HEK293 (cell line): Measurements from ENCODE around the gene RNF43.
A peak's percentile ranks its signal among the peaks of the same experiment; 100 is the strongest.

Experiments used
- CTCF ChIA-PET: fragments of 350-600 bp; formaldehyde crosslinking; extraction: SDS; loops from one replicate; lab custom pipeline; 2021; ENCODE audit warnings: antibody characterized with exemption; lab: Yijun Ruan, JAX
- POLR2A ChIA-PET: fragments of 300-600 bp; formaldehyde crosslinking; extraction: SDS; loops from one replicate; lab custom pipeline; 2020; ENCODE audit warnings: antibody characterized with exemption, inconsistent platforms; lab: Yijun Ruan, JAX
- H3K27ac ChIP-seq: fragments of 200-500 bp; sonication (Bioruptor generic); 2 replicates; pipeline ENCODE4 v1.5.1; 2014; ENCODE audit warnings: low read depth, low read length, control low read depth, inconsistent platforms; ENCODE audit errors: extremely low read depth
- H3K36me3 ChIP-seq, 2 experiments: fragments of 200-500 bp in 1 of 2; sonication (Bioruptor generic) in 1 of 2; 1 replicate in 1 of 2; 2 replicates in 1 of 2; pipeline ENCODE4 v1.5.1; 2014 to 2017; ENCODE audit warnings: inconsistent platforms in 2 of 2, low read length in 2 of 2; ENCODE audit not compliant: control insufficient read depth in 2 of 2, insufficient read depth in 1 of 2
- H3K4me1 ChIP-seq: fragments of 200-500 bp; sonication (Bioruptor generic); 2 replicates; pipeline ENCODE4 v1.5.1; 2014; ENCODE audit warnings: mild to moderate bottlenecking, low read length, inconsistent platforms; ENCODE audit not compliant: control insufficient read depth, insufficient read depth
- H3K4me3 ChIP-seq: 2 replicates; pipeline ENCODE4 v1.5.1; 2011; ENCODE audit warnings: low read depth, mild to moderate bottlenecking, control low read depth, low read length, moderate library complexity
- H3K9me3 ChIP-seq: fragments of 200-500 bp; sonication (Bioruptor generic); 2 replicates; pipeline ENCODE4 v1.5.1; 2014; ENCODE audit warnings: low read depth, low read length, inconsistent platforms; ENCODE audit not compliant: control insufficient read depth, insufficient read depth
- CTCF ChIP-seq: fragments of 450-650 bp; formaldehyde crosslinking; IDR thresholded peaks from 2 replicates; pipeline ENCODE4 v1.5.1; 2016; ENCODE audit warnings: missing biosample characterization, missing genetic modification characterization
- IKZF3 ChIP-seq: fragments of 450-650 bp; IDR thresholded peaks from 2 replicates; pipeline ENCODE4 v1.5.0; 2018; ENCODE audit warnings: missing biosample characterization, mild to moderate bottlenecking, missing genetic modification characterization, moderate library complexity
- PATZ1 ChIP-seq: fragments of 450-650 bp; formaldehyde crosslinking; IDR thresholded peaks from 2 replicates; pipeline ENCODE4 v1.5.1; 2016; ENCODE audit warnings: missing biosample characterization, missing genetic modification characterization
- PRDM10 ChIP-seq: fragments of 450-650 bp; formaldehyde crosslinking; IDR thresholded peaks from 2 replicates; pipeline ENCODE4 v1.5.1; 2016; ENCODE audit warnings: missing biosample characterization, missing genetic modification characterization
- PRDM6 ChIP-seq: fragments of 450-650 bp; formaldehyde crosslinking; IDR thresholded peaks from 2 replicates; pipeline ENCODE4 v1.5.1; 2017; ENCODE audit warnings: missing biosample characterization, missing genetic modification characterization
- TRIM28 ChIP-seq: IDR thresholded peaks from 2 replicates; pipeline ENCODE4 v1.6.1; 2011; ENCODE audit warnings: low read length, control low read depth, borderline replicate concordance
- ZBTB20 ChIP-seq: fragments of 450-650 bp; formaldehyde crosslinking; IDR thresholded peaks from 2 replicates; pipeline ENCODE4 v1.5.1; 2016; ENCODE audit warnings: missing biosample characterization, missing genetic modification characterization
- ZBTB44 ChIP-seq: fragments of 450-650 bp; IDR thresholded peaks from 2 replicates; pipeline ENCODE4 v1.5.1; 2018; ENCODE audit warnings: missing biosample characterization, mild to moderate bottlenecking, missing genetic modification characterization
- ZNF10 ChIP-seq: fragments of 450-650 bp; formaldehyde crosslinking; IDR thresholded peaks from 2 replicates; pipeline ENCODE4 v1.5.1; 2017; ENCODE audit warnings: missing biosample characterization, missing genetic modification characterization
- ZNF112 ChIP-seq: fragments of 450-650 bp; formaldehyde crosslinking; IDR thresholded peaks from 2 replicates; pipeline ENCODE4 v1.5.0; 2017; ENCODE audit warnings: missing biosample characterization, missing genetic modification characterization
- ZNF2 ChIP-seq: fragments of 450-650 bp; formaldehyde crosslinking; IDR thresholded peaks from 2 replicates; pipeline ENCODE4 v1.5.1; 2016; ENCODE audit warnings: missing biosample characterization, missing genetic modification characterization
- ZNF335 ChIP-seq: fragments of 450-650 bp; formaldehyde crosslinking; conservative IDR thresholded peaks from 2 replicates; pipeline ENCODE4 v1.5.1; 2016; ENCODE audit warnings: missing biosample characterization, missing genetic modification characterization
- ZNF530 ChIP-seq: fragments of 450-650 bp; formaldehyde crosslinking; IDR thresholded peaks from 2 replicates; pipeline ENCODE4 v1.5.1; 2016; ENCODE audit warnings: low read depth, missing biosample characterization, missing genetic modification characterization
- ZNF600 ChIP-seq: fragments of 450-650 bp; formaldehyde crosslinking; IDR thresholded peaks from 2 replicates; pipeline ENCODE4 v1.5.1; 2016; ENCODE audit warnings: missing biosample characterization, missing genetic modification characterization
- ZNF626 ChIP-seq: fragments of 450-650 bp; sonication (Bioruptor Pico); formaldehyde crosslinking; IDR thresholded peaks from 2 replicates; pipeline ENCODE4 v1.5.1; 2018; ENCODE audit warnings: missing biosample characterization, missing genetic modification characterization, inconsistent platforms
- ZNF707 ChIP-seq: fragments of 450-650 bp; formaldehyde crosslinking; IDR thresholded peaks from 2 replicates; pipeline ENCODE4 v1.5.1; 2016; ENCODE audit warnings: missing biosample characterization, missing genetic modification characterization
- ZSCAN5A ChIP-seq: fragments of 450-650 bp; formaldehyde crosslinking; IDR thresholded peaks from 2 replicates; pipeline ENCODE4 v1.5.1; 2016; ENCODE audit warnings: missing biosample characterization, missing genetic modification characterization

RNF43 gene

GRCh38 chr17:58416396-58416795 lies 938 bp downstream of the RNF43 start:
- CTCF ChIA-PET: interaction anchor here (0.5 to 5.7 kb wide), 12 partner anchors 8 to 112 kb away, joined by 3 to 100 read pairs (median 4); partner anchors contain the start of gene SUPT4H1
- Histone ChIP-seq H3K4me3 (peak overlapping the region; percentile 52), H3K27ac (peak overlapping the region; percentile 89), H3K9me3 (no peaks in the 10 kb centered on the region), H3K36me3 (no peaks in the 10 kb centered on the region), H3K4me1 (peaks cover 21% of the 10 kb centered on the region)
- peak; percentile 50; the same call in 1 of the 2 replicates for TF ChIP-seq PRDM10
- TF ChIP-seq ZNF626 (tag by site-specific recombination): no peak
- peak; percentile 85 for TF ChIP-seq PRDM6 (tag by site-specific recombination)
- TF ChIP-seq IKZF3 (tag by site-specific recombination): peak; percentile 63; the same call in 1 of the 2 replicates
- POLR2A ChIA-PET: interaction anchor here (0.9 to 5.4 kb wide), 12 partner anchors 10 to 690 kb away, joined by 3 to 130 read pairs (median 6); partner anchors contain the start of genes MTMR4, SRSF1, SUPT4H1 and TRIM37

GRCh38 chr17:58415371-58416055 lies 1.8 kb downstream of the RNF43 start:
- Histone ChIP-seq H3K27ac (peak overlapping the region; percentile 89), H3K4me3 (peak overlapping the region; percentile 52), H3K9me3 (no peaks in the 10 kb centered on the region), H3K36me3 (no peaks in the 10 kb centered on the region), H3K4me1 (peaks cover 28% of the 10 kb centered on the region)
- POLR2A ChIA-PET: interaction anchor here (0.6 to 5.4 kb wide), 9 partner anchors 24 to 99 kb away, joined by 3 to 130 read pairs (median 5); partner anchors contain the start of genes MTMR4 and SUPT4H1
- CTCF ChIA-PET: interaction anchor here (0.6 to 5.7 kb wide), 11 partner anchors 10 to 111 kb away, joined by 3 to 100 read pairs (median 4); partner anchors contain the start of gene SUPT4H1
- TF ChIP-seq CTCF (tag by site-specific recombination) (peak; percentile 35; the same call in 1 of the 2 replicates), ZNF530 (tag by site-specific recombination) (no peak), ZNF707 (tag by site-specific recombination) (no peak), ZNF112 (tag by site-specific recombination) (no peak), ZBTB44 (tag by site-specific recombination) (peak; percentile 83), PRDM6 (tag by site-specific recombination) (no peak), PATZ1 (tag by site-specific recombination) (no peak), ZNF10 (tag by site-specific recombination) (0 out of 2 replicates have a peak, but pooled peaks have one; percentile 8), ZNF2 (tag by site-specific recombination) (0 out of 2 replicates have a peak, but pooled peaks have one; percentile 25), ZNF600 (tag by site-specific recombination) (peak; percentile 99), ZBTB20 (peak; percentile 32; the same call in 1 of the 2 replicates), ZNF335 (tag by site-specific recombination) (peak; percentile 73), ZSCAN5A (tag by site-specific recombination) (no peak), TRIM28 (peak; percentile 57; the same call in 1 of the 2 replicates)
